C4-2B (cell line): Measurements from ENCODE around the gene UNC5C.

Experiments
- H3K27ac ChIP-seq: fragments of 450-650 bp; 2 replicates; pipeline ENCODE4 v1.5.1; 2017
- CTCF ChIP-seq: fragments of 450-650 bp; conservative IDR thresholded peaks from 2 replicates; pipeline ENCODE4 v1.5.1; 2017; ENCODE audit warnings: mild to moderate bottlenecking
- ZFX ChIP-seq: fragments of 450-650 bp; IDR thresholded peaks from 2 replicates; pipeline ENCODE4 v1.6.1; 2017

Gene UNC5C

GRCh38 chr4:95232358-95233156 is 316.2 kb downstream of the UNC5C start:
- no peak overlapping the region for H3K27ac ChIP-seq
- no peak for TF ChIP-seq ZFX
- TF ChIP-seq CTCF, result no peak

GRCh38 chr4:95231681-95232080 is 317.1 kb downstream of the UNC5C start:
- TF ChIP-seq CTCF (no peak), ZFX (no peak)
- H3K27ac ChIP-seq, result no peak overlapping the region

GRCh38 chr4:95225849-95226248 is 322.9 kb downstream of the UNC5C start:
- TF ChIP-seq ZFX (no peak), CTCF (no peak)
- H3K27ac ChIP-seq, result no peak overlapping the region

DNA sequence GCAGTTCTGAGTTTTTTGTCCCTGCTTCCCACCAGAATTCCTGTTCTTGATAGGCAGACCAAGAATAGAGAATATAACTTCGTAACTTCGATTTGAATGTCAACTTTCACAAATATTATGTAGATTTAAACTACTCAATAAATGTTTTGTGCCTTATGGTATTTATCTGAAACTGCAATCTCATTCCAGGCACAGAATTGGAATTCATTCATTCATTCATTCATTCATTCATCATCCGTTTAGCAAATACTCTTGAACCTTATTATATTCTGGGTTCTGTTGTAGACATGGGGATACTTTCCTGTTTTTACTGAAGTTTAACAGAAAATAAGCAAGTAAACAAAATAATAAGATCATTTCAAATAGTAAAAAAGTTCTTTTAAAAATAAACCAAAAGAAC is 324.4 kb downstream of the UNC5C start:
- H3K27ac ChIP-seq, result no peak overlapping the region
- TF ChIP-seq CTCF (no peak), ZFX (no peak)

DNA sequence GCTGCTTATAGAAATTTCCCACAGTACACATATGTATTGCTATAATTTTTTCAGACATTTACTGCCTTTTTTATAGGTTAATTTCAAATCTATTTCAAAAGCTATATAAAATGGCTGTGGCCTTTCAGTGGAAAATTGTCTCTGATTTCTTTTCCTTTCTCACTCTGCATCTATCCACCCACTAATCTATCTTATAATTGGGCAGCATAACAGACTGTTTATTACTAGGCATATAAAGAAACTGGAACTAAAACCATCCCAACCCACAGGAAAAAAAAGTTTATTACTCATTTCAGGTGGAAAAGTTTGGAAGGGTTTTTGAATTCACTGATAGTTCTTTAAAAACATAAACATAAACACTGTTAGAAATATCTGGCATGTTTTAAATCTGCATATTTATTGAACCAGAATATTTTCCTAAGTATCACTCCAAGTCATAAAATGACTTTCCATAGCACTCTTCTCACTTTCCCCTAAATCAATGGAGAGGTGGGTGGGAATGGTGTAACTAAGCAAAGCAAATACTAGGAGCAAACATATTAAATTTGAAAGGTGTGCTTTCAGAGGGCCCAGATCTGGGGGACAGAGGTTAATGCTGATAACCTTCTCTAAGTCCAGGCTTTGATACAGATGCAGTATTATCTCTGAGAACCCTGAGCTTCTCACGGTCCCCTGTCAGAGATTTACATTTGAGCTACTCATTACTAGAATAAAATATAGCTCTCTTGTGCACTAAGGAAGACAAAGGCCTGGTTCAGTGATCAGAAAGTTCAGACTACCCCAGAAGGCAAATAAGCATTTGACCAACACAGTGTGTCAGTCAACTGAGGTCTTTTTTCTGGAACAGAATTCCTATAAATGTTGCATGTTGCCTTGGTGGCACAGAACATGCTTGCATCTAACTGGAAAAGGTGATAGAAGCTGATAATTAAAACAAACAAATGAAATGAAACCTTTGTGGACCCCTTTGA is 328.3 kb downstream of the UNC5C start:
- no peak for TF ChIP-seq ZFX
- no peak for TF ChIP-seq CTCF
- H3K27ac ChIP-seq, result no peak overlapping the region

DNA sequence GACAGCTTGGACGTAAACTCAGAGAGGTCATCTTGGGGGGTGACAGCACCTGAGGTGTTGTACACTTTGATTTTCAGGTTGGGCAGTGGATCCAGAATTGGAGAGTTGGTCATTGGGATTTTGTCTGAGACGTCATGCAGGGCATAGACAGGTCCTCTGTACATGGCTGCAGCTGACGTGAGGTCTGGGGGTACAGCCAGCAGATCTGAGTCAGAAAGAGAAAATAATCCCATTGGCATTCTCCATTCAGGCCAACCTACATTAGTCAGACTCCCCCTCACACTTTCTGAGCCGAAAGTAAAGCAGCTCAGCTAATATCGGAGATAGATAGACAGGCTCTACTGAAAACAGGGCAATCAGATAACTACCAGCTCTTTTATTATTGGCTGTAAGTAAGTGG is 329.7 kb downstream of the UNC5C start:
- TF ChIP-seq ZFX (no peak), CTCF (no peak)
- no peak overlapping the region for H3K27ac ChIP-seq

DNA sequence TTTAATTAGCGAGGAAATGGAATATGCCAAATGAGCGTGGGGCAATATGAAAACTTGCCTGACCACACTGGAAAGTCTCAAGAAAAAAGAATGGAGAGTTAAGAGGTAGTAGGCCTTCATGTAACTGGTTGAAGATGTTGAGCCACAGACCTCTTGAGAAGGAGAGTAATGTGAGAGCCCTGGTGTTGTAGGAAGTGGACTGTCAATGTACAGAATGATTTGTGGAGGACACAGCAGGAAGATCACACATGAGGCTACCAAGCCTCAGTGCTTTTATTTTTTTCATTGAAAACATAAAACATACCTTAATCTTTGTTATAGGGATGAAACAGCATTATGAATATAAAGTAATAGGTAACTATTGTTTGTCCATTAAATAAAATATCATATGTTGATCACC is 331.6 kb downstream of the UNC5C start:
- H3K27ac ChIP-seq, result no peak overlapping the region
- TF ChIP-seq CTCF (no peak), ZFX (no peak)
